GM21723 (cell line): ENCODE data around the gene MRPL49.
"Not testable (repeated sequence)": the region's sequence is repeated elsewhere in the genome, so short reads cannot be mapped to it uniquely, and the experiment has no call there.

Experiments used
- ATAC-seq: cut with Tn5 transposase; IDR thresholded peaks from one replicate; pipeline ENCODE4 v1.9.1; 2021; ENCODE audit warnings: mild to moderate bottlenecking, moderate library complexity; ENCODE audit not compliant: unreplicated experiment

Gene MRPL49

DNA sequence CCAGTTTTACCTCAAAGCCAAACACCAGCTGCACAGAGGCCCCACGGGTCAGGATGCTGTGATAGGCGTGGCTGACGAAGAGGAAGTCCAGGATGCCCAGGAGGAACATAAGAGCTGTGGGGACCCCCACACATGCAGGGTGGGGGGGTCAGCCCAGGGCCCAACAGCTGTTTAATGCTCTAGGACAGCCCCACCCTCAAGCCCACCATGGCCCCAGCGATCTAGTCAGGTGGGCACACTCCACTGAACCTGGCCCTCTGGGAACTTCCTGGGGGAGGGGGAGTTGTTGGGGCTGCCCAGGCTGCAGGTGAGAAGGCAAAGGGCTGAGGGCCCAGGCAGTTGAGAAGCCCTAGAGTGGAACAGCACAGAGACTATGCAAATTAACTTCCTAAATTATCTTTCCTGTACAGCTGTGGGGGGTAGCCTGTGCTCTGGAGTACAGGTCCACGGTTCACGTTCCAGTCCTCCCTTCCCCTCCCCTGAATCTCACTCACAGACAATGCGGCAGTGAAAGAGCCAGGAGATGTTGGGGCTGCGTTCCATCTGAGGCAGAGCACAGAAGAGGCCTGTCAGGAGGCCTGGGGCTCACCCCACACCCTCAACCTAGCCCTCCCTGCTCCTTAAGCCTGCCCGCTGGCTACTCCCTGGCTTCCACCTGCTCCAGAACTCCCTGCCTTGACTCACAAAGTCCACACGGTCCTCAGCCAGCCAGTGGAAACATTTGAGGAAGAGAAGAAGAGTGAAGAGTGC is 10.3 kb downstream of the MRPL49 start:
- peak; percentile 43 for ATAC-seq

DNA sequence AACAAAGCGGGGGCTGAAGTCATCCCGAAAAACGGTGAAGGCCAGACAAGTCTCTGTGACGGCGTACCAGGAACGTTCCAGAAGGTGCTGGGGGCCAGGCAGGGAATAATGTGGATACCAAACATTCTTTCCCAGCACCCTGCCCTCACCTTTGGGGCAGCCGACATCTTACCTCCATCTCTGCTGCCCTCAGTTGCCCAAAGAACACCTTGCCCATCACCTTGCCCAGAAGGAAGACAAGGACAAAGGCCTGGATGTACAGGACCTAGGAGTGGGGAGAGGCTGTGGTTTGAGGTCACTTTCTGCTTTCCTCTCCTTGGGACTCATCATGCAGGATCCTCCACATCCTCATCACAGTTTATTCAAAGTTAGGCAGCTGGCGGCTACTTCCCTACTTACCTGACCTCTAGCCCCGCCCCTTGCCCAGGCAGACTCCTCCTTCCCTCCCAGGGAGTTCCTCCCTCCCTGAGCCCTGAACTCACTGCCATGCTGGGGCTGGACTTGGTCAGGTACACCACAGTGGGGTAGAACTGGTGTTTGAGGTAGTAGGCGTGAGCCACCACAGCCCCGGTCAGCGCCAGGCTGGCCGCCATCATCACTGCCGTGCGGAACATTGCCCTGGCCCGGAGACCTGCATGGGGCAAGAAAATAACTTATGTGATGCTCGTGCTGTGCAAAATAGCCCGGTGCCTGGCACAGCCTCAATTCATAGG is 11.0 kb downstream of the MRPL49 start:
- ATAC-seq: no peak

DNA sequence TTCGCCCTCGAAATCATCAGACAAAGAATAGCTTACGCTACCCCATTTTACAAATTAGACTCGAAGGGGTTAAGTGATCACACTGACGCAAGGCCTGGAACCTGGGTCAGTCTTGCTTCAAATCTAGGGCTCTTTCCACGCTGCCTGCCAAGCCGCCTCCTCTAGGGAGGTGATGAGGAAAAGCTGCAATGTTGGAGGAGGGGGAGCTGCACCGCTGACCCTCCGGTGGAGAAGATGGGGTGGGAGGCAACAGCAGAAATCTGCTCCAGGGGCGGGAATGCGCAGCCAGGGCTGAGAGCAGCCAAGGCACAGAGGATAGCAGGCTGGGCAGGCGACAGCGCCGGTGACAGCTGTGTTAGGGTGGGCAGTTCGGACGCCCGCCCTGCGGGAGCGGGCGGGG is 11.6 kb downstream of the MRPL49 start:
- no peak for ATAC-seq

DNA sequence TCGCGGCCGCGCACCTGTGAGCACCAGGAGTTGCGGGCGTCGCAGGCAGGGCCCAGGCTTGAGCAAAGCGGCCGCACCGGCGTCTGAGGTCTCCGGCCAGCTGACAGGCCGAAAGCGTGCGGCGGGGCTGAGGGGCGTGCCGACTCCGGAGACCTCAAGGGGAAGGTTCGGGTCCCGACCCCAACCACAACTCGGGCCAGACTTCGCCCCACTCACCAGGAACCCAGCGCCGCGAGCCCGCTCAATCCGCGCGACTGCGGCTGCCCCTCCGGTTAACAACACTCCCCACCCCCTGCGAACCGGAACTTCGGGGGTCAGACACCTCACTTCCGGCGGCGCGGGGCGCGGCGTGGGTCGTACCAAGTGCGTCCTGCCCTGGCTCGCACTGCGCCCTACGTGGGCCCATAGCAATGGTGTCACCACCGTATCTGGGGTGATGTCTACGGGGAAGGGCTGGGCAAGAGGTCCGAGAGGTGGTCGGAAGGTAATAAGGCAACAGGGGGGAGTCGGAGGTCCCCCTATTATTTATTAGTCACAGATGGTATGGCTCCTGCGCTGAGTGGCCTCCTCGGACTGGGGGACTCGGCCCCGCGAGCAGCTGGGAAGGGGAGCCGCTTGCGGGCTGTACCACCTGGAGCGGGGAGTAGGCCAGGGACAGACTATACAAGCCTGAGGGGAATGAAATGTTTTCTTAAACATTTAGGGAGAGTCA is 12.3 kb downstream of the MRPL49 start, which contains the start of gene SYVN1:
Gene SYVN1, minus strand, starts transcription at position 280 of the 712 bp plus-strand sequence. CDS start 918 bp downstream, outside the sequence.
- peak; percentile 54 for ATAC-seq

DNA sequence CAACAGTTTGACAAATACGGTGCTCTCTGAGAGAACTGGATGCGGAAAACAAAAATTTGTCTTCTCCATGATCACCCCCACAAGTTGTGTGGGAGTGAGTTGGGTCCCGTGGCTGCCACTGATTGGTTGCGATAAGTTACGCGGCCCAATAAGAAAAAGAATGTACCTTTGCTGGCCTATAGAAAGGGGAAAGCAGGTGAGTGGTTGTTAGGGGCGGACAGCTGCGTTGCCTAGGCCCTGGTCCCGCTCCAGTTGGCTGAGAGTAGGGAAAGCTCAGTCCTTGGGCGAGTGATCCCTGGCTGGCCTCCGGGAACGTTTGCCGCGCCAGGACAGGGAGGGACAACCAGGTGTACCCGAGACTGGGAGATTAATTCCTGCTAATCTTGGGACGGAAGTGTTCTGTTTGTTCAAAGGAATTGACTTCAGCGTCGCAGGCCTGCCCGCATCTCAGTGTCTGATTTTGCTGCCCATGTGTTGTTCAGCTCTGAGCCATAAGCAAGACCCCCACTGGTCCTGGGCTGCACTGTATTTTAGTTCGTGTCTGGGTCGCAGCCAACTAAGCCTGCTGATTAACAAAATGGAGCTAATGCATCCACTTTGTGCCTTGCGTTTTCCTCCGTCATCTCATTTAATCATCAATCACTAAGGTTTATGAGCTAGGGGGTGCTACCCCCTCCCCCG is 13.0 kb downstream of the MRPL49 start:
- ATAC-seq: peak; percentile 67

DNA sequence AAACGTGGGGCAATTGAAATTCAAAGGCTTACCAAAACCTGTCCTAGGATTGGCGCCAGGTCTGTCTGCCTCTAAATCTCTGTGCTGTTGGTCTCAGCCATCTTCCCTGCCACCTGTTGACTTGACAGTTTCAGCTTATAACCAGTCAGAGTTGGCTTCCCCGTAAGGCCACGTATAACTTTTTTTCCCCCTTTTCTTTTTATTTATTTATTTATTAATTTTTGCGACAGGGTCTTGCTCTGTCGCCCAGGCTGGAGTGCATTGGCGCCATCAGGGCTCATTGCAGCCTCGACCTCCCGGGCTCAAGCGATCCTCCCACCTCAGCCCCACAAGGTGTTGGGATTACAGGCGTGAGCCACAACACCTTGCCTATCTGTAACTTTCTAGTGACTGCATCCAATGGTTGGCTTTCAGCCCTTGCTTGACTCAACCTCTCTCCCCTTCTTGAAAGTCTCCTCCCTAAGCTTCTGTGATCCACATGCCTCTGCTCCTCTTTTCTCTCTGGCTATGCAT is 13.6 kb downstream of the MRPL49 start:
- no peak for ATAC-seq

DNA sequence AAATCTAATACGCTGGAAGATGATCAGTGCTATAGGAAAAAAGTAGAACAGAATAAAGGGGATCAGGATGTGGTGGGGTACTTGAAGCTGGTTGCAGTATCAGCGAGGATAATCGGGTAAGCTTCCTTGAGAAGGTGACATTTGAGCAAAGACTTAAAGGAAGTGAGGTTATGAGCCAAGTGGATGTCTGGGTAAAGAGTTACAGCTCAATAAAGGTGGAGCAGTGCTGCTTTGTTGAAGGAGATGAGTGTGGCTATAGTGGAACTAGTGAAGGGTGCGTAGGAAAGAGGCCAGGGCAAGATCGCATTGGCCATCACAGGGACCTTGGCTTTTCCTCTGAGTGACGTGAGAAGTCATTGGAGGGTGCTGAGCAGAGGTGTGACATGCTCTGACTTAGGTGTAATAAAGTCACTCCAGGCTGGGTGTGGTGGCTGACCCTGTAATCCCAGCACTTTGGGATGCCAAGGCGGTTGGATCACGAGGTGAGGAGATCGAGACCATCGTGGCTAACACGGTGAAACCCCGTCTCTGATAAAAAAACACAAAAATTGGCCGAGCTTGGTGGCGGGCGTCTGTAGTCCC is 14.5 kb downstream of the MRPL49 start:
- no peak for ATAC-seq

DNA sequence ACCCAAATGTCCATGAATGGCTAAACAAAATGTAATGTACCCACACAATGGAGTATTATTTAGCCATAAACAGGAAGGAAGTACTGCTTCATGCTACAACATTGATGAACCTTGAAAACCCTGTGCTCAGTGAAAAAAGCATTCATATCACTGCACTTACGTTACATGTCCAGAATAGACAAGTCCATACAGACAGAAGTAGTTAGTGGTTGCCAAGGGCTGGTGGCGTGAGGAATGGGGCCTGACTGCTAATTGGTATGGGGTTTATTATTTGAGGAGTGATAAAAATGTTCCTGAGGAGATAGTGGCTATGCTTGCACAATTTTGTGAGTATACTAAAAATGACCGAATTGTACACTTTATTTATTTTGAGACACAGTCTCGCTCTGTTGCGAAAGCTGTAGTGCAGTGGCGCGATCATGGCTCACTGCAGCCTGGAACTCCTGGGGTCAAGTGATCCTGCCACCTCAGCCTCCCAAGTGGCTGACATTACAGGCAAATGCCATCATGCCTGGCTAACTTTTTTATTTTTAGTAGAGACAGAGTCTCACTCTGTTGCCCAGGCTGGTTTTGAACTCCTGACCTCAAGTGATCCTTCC is 19.9 kb downstream of the MRPL49 start:
- ATAC-seq: no peak

DNA sequence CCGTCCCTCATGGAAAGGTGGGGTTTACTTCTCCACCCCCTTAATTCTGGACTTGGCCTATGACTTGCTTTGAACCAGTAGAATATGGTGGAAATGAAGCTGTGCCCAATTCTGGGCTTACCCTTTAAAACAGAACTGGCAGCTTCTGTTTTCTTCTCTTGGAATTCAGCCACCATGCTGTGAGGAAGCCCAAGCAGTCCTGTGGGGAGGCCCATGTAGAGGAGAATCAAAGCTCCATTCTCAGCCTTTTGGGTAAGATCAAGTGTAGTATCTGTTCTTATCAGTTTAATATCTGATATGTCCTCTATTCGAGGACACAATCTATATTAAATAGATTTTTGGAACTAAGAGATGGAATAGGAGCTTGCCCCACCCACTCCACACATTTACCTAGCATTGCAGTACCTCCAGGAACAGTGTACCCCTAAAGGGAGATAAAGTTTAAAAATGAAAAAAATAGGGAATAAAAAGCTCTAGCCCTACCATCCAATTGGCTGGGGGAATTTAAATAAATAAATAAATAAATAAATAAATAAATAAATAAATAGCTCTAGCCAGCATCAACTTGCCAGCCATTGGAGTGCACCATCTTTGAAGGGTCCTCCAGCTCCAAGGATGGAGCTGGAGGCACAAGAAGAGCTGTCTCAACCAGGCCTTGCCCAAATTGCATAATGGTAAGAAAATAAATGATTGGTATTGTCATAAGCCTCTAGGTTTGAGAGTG is 25.4 kb downstream of the MRPL49 start:
- no peak for ATAC-seq

DNA sequence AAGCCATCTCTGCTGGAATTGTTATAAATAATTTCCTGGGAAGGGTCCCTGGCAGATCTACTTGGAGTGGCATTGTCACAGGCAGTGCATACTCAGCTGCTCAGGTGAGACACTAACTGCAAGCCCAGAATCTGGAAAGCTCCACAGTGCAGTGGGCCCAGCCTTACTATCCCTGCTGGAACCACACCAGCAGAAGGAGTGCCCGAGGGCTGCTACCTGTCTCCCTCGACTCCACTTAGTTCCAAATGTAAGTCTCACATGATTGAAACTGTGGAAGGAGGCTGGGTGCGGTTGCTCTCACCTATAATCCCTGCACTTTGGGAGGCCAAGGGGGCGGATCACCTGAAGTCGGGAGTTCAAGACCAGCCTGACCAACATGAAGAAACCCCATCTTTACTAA is 26.5 kb downstream of the MRPL49 start:
- ATAC-seq: no peak

DNA sequence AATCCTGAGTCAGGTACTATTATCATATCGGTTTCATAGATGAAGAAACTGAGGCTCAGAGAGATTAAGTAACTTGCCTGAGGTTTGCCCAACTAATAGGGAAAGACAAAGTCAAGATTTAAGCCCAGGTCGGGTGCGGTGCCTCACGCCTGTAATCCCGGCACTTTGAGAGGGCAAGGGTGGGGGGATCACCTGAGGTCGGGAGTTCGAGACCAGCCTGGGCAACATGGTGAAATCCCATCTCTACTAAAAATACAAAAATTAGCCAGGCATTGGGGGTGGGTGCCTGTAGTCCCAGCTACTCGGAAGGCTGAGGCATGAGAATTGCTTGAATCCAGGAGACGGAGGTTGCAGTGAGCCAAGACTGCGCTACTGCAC is 28.0 kb downstream of the MRPL49 start:
- not testable (repeated sequence) for ATAC-seq

DNA sequence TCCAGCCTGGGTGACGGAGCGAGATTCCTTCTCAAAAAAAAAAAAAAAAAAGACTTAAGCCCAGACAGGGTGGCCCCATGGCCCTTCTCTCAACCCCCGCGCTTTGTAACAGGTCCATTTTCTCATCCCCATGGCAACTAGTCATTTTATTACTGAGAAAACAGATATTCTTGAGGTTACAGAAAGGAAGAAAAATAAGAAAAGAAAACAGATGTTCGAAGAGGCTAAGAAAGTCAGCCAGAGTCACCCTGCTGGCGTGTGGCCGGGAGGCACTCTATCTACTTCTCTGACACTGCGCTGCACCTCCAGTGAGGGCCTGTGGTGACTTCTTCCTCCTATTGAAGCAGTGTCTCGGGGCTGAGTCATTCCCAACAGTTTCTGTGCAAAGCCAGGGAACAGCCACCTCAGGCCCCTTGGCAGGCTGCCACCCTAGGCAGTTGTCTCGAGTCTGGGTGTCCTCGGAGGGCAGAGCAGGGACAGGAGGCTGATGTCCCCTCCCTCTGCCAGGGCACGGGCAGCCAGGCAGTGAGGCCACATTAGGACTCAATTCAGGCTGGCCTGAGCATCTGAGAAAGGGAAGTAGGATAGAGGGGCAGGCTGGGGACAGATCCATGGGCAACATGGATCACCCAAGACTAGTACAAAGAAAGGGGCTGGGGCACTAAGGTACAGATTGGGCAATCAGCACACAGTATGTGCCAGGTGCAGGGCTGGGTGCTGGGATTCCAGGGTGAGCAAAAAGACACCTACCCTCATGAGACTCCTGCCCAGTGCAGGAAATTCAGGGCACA is 28.6 kb downstream of the MRPL49 start:
- peak; percentile 74 for ATAC-seq

DNA sequence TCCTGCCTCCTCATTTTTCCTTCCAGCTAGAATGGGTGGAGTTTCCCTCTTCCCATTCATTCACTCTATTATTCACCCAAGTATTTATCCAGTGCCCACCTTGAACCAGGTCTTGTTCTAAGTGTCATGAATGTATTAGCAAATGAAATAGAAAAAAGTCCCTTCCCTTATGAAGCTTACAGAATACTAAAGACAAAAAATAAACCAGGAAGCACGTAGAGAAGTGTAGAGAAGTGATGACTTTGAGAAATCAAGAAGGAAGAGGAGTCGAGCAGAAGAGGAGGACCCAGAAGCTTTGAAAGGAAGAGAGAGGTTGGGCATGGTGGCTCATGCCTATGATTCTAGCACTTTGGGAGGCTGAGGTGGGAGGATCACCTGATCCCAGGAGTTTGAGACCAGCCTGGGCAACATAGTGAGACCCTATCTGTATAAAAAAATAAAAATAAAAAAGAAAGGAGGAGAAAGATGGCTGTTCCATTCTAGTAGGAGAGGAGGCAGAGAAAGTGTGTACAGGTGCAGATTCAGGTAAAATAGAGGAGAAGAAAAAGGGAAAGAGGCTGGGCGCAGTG is 29.3 kb downstream of the MRPL49 start:
- ATAC-seq: no peak

DNA sequence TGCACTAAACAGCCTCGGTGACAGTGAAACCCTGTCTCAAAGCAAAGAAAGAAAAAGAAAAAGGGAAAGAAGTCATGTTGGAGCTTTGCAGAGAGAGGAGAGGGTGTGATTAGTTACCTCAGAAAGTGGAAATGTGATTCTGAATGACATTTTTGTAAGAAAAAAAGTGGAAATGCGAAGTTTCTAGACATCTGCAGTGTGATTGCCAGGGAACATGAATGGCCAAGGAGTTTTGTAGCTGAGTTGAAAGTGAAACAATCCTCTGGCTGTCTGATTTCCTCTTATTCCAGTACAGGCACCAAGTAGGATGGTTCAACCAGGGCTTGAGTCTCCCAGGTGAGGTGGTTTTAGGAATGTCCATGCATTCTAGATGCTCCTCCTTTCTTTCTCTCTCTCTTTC is 30.0 kb downstream of the MRPL49 start:
- no peak for ATAC-seq

DNA sequence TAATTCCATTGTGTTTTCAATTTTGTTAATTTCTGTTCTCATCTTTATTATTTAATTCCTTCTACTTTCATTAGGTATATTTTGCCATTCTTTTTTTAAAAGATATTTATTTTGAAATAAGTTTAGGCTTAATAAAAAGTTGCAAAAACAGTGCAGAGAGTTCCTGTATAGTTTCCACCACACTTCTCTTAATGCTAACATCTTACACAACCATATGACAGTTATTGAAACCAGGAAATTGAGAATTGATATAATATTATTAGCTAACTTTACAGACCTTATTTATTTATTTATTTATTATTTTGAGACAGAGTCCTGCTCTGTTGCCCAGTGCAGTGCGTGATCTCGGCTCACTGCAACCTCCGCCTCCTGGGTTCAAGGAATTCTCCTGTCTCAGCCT is 34.1 kb downstream of the MRPL49 start:
- no peak for ATAC-seq

DNA sequence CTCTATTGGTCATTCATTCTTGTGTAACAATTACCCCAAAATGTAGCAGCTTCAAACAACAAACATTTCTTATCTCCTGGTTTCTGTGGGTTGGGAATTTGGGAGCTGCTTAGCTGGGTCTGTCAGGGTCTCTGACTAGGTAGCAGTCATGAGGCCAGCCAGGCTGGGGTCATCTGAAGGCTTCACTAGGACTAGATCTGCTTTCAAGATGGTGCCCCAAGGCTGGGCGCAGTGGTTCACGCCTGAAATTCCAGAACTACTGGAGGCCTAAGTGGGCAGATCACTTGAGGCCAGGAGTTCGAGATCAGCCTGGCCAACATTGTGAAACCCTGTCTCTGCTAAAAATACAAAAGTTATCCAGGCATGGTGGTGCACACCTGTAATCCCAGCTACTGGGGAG is 34.8 kb downstream of the MRPL49 start:
- no peak for ATAC-seq

DNA sequence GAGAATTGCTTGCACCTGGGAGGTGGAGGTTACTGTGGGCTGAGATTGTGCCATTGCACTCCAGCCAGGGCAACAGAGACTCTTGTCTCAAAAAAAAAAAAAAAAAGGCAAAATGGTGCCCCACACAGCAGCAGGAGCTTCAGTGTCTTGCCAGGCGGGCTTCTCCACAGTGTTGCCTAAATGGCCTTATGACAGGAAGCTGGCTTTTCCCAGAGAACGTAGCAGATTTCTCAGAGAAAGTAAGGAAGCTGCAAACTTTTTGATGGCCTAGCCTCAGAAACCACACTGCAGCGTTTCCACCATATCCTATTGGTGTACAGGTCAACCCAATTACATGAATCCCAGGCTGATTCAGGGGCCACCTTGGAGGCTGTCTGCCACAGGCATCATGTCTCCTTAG is 35.2 kb downstream of the MRPL49 start:
- no peak for ATAC-seq

DNA sequence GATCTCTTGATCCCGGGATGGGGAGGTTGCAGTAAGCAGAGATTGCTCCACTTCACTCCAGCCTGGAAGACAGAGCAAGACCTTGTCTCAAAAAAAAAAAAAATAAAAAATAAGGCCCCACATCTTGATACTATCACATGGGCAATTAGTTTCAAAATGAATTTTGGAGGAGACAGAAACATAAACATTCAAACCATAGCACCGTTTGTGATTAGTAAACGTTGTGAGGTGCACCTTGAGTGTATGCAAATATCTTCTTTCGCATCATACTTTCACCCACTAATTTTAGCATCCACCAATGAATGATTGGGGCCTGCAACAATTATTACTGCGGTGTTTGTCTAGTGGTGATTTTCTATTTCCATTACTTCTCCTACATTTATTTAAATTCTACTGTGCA is 36.9 kb downstream of the MRPL49 start:
- peak; percentile 90 for ATAC-seq
